Stimulated activated CD8-positive, alpha-beta memory T cell treated with anti-CD3 and anti-CD28 coated beads, Interleukin-4, amount 100 ng/mL, for 4 hours (primary cell): Measurements from ENCODE around the gene ZMPSTE24.
A peak's percentile ranks its signal among the peaks of the same experiment; 100 is the strongest.
"Not testable (repeated sequence)": the region's sequence is repeated elsewhere in the genome, so short reads cannot be mapped to it uniquely, and the experiment has no call there.

ENCODE experiments used
- DNase-seq, 2 donors: peaks; one replicate each; pipeline ENCODE4 v3.0.0-alpha.2; 2020; ENCODE audit warnings: low read depth in 2 of 2, low spot score in 1 of 2

Gene ZMPSTE24

GRCh38 chr1:40257688-40258444 lies at the start of gene ZMPSTE24:
Gene ZMPSTE24, plus strand, starts transcription at chr1:40258236. Its CDS starts 36 bp downstream, at chr1:40258272.
- DNase-seq: peak; percentile 91 to 94

- DNase-seq: no peak
Measured at GRCh38 chr1:40210511-40211204, 47.4 kb upstream of the ZMPSTE24 start.

GRCh38 chr1:40218333-40218732 lies 39.7 kb upstream of the ZMPSTE24 start:
- no peak for DNase-seq

DNA sequence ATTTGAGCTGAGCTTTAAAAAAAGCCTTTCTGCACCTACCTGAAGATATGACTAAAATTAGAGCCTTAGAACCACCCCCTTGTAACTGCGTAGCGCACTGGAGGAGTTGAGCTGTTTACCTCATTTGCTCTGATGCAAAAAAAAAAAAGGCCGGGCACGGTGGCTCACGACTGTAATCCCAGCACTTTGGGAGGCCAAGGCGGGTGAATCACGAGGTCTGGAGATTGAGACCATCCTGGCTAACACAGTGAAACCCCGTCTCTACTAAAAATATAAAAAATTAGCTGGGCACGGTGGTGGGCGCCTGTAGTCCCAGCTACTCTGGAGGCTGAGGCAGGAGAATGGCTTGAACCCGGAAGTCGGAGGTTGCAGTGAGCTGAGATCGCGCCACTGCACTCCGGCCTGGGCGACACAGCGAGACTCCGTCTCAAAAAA lies 36.5 kb upstream of the ZMPSTE24 start:
- DNase-seq: not testable (repeated sequence)

GRCh38 chr1:40221977-40222772 lies 35.9 kb upstream of the ZMPSTE24 start:
- DNase-seq: no peak

DNA sequence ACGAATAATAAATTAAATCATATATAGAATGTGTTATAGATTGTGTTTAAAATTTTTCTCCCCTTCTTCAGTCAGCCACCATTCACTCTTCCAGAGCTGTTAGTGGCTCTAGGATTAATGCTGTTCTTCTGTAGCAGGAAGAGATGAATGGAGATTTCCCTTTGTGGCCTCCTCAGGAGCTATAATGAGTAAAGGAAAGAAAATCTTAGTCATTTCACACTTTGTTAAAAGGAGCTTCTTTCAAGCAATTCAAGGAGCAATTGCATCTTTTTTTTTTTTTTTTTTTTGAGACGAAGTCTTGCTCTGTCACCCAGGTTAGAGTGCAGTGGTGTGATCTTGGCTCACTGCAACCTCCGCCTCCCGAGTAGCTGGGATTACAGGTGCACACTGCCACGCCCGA lies 34.0 kb upstream of the ZMPSTE24 start:
- DNase-seq: no peak

GRCh38 chr1:40226192-40226591 lies 31.8 kb upstream of the ZMPSTE24 start:
- no peak for DNase-seq

- peak in 1 of 2 donors; percentile 11 for DNase-seq
Measured at GRCh38 chr1:40232444-40232843, 25.6 kb upstream of the ZMPSTE24 start.

DNA sequence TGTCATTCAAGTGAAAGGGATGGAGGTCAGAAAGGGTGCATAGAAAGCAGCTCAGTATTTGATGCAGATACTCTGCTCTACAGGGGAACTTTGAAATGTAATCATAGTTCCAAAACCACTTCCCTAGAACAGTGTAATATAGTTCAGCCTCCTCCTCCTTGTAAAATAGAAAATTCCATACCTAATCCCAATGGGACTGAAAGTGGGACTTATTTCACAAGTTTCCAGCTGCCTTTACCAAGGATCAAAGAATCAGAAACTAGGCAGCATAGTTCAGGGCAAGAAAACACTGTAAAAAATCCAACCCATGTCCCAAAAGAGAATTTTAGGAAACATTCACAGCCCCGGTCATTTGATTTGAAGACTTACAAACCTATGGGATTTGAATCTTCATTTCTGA lies 18.4 kb upstream of the ZMPSTE24 start:
- DNase-seq: no peak

DNA sequence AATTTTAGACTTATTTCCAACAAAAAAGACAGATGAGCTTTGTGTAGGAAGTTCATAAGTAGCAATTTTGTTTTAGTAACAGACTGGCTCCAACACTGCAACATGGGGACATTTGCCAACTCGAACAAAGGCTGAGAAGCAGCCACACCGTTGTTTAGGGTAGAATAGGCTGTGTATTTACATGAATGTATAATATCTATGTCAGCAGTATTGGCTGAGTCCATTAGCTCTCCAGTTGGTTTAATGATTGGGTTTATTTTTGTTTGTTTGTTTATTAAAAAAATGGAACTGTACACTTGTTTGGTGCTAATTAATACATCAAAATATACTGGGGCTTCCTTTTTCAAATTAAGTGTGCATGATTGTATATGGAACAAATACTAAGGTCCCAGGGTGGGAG lies 17.6 kb upstream of the ZMPSTE24 start:
- DNase-seq: no peak

- no peak for DNase-seq
Measured at GRCh38 chr1:40241362-40241761, 16.7 kb upstream of the ZMPSTE24 start.

GRCh38 chr1:40243351-40243750 lies 14.7 kb upstream of the ZMPSTE24 start:
- no peak for DNase-seq

DNA sequence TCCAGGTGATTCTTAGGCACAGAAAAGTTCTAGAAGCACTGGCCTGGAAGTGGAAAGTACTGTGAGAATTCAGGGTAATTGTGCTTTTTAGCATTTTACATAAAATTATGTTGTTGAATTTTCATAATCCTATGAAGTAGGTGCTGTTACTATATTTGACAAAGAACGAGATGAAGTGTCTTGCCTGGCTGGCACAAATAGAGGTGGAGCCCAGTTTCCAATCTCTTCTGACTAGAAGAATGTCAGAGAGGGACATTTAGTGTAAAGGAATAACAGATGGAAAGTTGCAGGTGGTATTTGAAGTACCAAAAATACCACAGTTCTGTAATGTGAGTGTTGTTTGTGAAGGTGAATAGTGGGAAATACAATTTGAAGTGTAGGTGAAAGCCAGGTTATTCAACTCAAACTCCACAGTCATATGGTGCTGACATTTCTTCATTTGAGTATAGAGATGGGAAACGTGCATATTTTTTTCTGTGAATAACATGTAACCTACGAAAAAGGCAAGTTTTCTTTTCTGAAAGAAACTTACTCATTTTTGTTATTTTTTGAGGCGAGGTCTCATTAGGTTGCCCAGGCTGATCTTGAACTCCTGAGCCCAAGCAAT lies 13.8 kb upstream of the ZMPSTE24 start:
- DNase-seq: no peak

- no peak for DNase-seq
Measured at GRCh38 chr1:40245686-40246085, 12.3 kb upstream of the ZMPSTE24 start.

DNA sequence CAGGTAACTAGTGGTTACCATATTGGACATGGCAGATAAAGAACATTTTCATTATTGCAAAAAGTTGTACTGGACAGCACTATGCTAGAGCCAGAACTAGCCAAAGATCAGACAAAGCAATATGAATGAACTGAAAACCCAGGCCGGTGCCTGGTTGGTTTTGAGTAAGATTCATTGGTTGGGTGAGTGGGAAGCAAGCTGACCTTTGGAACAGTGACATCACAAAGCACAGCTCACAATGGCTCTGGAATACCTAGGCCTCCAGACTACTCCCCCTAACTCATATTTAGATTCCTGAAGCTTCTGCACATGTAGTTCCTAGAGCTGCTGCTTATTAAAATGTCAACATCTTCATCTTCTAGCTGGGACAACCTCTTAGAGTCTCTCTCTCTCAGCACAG lies 10.4 kb upstream of the ZMPSTE24 start, which contains the start of gene TMCO2:
TMCO2 (plus strand) TSS at position 283 of the 400 bp plus-strand sequence; CDS start at position 340, 57 bp downstream.
- DNase-seq: no peak

DNA sequence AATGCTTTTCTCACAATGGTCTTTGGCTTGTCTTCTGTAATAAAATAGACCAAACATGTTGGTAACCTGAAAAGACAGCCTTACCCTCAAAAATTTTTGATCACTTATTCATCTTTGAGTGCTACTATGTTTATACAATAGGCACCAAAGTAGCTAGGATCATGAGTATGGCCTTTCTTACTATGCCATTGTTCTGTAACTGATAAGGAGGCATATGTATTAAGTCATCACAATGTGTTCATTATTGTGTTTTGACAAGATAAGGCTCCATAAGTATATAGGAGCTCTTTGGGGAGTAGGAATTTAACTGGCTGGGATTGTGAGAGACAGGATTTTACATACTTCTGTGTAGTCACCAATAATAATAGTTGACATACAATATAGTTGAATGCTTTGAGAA lies 9.6 kb upstream of the ZMPSTE24 start:
- DNase-seq: no peak

DNA sequence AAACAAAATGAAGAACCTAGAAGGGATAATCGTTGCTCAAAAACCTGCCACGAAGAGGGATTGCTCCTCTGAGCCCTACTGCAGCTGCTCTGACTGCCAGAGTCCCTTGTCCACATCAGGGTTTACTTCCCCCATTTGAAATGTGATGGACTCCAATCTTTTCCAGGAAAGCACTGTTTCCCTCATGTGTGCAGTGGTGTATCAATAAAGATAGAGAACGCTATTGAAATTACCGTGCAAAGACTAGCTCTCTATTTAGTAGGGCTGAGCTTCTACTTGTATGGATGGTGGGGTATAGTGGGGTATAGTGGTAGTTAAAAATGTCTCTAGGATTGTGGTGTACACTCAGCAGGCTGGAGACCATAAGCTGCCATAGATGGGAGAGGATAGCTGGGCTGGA lies 6.6 kb upstream of the ZMPSTE24 start:
- no peak for DNase-seq

DNA sequence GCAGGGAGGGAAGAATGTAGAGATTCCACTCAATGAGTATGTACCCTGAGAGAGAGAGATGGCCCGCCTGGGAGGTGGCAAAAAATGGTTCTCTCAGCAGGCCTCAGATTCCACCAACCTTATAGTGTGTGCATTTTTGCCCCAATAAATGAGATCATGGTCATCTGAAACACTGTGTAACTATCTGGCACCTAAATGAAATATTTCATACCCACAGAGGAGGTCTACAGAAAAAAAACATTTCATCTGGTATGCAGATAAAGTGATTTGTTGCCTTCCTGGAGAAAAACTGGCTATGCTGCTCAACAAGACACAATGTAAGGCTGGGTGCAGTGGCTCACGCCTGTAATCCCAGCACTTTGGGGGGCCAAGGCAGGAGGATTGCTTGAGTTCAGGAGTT lies 5.4 kb upstream of the ZMPSTE24 start:
- no peak for DNase-seq

DNA sequence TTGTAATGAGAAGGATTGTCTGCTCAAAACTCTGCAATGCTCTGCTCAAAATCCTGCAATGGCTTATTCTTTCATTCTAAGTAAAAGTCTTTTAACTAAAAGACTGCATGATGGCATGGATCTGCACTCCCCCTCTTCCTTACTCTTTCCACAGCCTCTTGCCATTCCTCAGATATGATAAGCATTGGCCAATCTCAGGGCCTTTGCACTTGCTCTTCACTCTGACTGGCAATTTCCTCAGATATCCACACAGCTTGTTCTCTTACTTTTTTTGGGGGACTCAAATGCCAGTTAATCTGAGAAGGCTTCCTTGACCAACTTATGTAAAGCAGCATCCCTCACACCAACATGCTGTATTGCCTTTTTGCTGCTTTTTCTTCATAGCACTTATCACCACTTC lies 2.8 kb upstream of the ZMPSTE24 start:
- DNase-seq: no peak

DNA sequence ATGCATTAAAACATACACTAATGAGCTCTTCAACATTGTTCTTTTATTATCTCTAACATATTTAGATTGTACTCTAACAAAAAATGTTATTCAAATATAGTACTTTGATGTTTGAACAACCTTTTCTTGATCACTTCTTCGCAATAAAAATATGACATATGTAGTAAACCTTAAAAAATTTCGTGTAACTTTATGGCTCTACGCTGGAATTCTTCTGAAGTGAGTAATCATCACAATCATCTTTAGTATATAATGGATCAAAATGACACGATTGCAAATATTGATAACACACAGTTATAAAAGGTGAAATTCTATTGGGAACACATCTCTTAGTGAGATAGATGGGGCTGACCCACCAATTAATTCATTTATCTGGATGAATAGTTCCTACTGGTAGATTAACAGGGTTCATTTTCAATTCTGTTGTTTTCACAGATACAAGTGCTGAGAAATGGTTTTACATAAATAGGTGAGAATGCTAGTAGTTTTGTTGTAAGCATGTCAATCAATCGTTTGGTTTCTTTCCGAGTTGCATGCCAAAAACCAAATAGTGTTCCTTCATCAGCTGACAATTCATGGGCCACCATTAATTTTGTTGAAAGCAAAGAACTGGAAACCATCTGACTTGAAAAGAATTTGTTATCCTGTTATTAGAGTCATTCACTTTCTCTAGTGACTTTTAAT lies 1.5 kb upstream of the ZMPSTE24 start:
- DNase-seq: no peak

- DNase-seq: peak in 1 of 2 donors; percentile 20
Measured at GRCh38 chr1:40257313-40257687, 736 bp upstream of the ZMPSTE24 start.
